Measurements from ENCODE around the gene KIAA1586.

KIAA1586 gene

GRCh38 chr6:57102976-57103375 lies 56.5 kb downstream of the KIAA1586 start:
- in situ Hi-C loops (cut with MboI; ENCODE audit: low sequenced_read_pairs): no loop called here

- in situ Hi-C loops (cut with MboI; ENCODE audit: low sequenced_read_pairs): no loop called here
These were observed 57.8 kb downstream of the KIAA1586 start for GRCh38 chr6:57104336-57104735.

Measured in HL-60/S4 treated with phorbol 12-myristate 13-acetate at 8.2 ng/mL for 4 days and 3 days (cell line).